OCI-LY1 (cell line): ENCODE results near the gene GUCA1A.

ENCODE experiments used
- CTCF ChIP-seq: fragments of 200-600 bp; sonication (generic), shearing (Covaris generic); IDR thresholded peaks from 2 replicates; pipeline ENCODE4 v1.5.1; 2017; ENCODE audit warnings: mild to moderate bottlenecking, antibody characterized with exemption, low read length, moderate library complexity, mixed read lengths
- EZH2 ChIP-seq: fragments of 200-600 bp; sonication (generic), shearing (Covaris generic); IDR thresholded peaks from 2 replicates; pipeline ENCODE4 v1.8.0; 2017; ENCODE audit warnings: borderline replicate concordance, mixed run types, mild to moderate bottlenecking, antibody characterized with exemption, low read length, moderate library complexity, mixed read lengths

- TF ChIP-seq CTCF (no peak), EZH2 (no peak)
Observed at GRCh38 chr6:42204768-42205282, 31.7 kb downstream of the GUCA1A start.
